Caco-2 (cell line): ENCODE results near the gene JAG1. TPM values are rescaled to one million over a fixed set of nuclear protein-coding genes. Genes with fewer than 3 reads are reported as not detected.
A peak's percentile ranks its signal among the peaks of the same experiment; 100 is the strongest.

Experiments
- BruUV-seq: library from RNA; stranded (reverse); fragments of 400-500 nt; replicated peaks from 2 replicates; lab custom pipeline; 2021; lab: Mats Ljungman, UMichigan
- CTCF ChIA-PET: fragments of 300-600 bp; sonication (Branson Sonifier 250); formaldehyde crosslinking; loops from one replicate; lab custom pipeline; 2022; ENCODE audit warnings: antibody characterized with exemption; lab: Charles Lee
- POLR2A ChIA-PET: fragments of 300-600 bp; sonication (Branson Sonifier 250); formaldehyde crosslinking; loops from one replicate; lab custom pipeline; 2022; ENCODE audit warnings: antibody characterized with exemption; lab: Charles Lee
- DNase-seq, 2 experiments: peaks; one replicate each; pipeline versions ENCODE4 v3.0.0 to v3.0.0-alpha.2; 2020 to 2022
- H3K27me3 ChIP-seq: replicated peaks from 2 replicates; pipeline ENCODE4 v1.6.0; 2011; ENCODE audit warnings: low read length; ENCODE audit not compliant: control insufficient read depth, insufficient read depth
- H3K36me3 ChIP-seq: 2 replicates; pipeline ENCODE4 v1.5.1; 2011; ENCODE audit warnings: low read length; ENCODE audit not compliant: control insufficient read depth, insufficient read depth
- H3K4me1 ChIP-seq: fragments of 250-450 bp; sonication (Bioruptor Pico); 2 replicates; pipeline ENCODE4 v1.5.1; 2020; ENCODE audit warnings: mild to moderate bottlenecking
- H3K4me3 ChIP-seq: 2 replicates; pipeline ENCODE4 v1.5.1; 2011; ENCODE audit warnings: low read depth, mild to moderate bottlenecking, control low read depth, low read length
- H3K9me3 ChIP-seq: fragments of 250-450 bp; sonication (Bioruptor Pico); 2 replicates; pipeline ENCODE4 v1.5.1; 2020; ENCODE audit warnings: mild to moderate bottlenecking, moderate library complexity
- H3K27ac Mint-ChIP-seq: one replicate; pipeline ENCODE4 v1.8.0; 2022; ENCODE audit warnings: mixed read lengths; ENCODE audit not compliant: unreplicated experiment
- H3K27me3 Mint-ChIP-seq: one replicate; pipeline ENCODE4 v1.8.0; 2022; ENCODE audit warnings: mixed read lengths; ENCODE audit not compliant: insufficient read depth, unreplicated experiment
- H3K36me3 Mint-ChIP-seq: one replicate; pipeline ENCODE4 v1.8.0; 2022; ENCODE audit warnings: mild to moderate bottlenecking, mixed read lengths; ENCODE audit not compliant: insufficient read depth, unreplicated experiment
- H3K4me1 Mint-ChIP-seq: one replicate; pipeline ENCODE4 v1.8.0; 2022; ENCODE audit warnings: low read depth, mixed read lengths; ENCODE audit not compliant: unreplicated experiment
- H3K4me3 Mint-ChIP-seq: one replicate; pipeline ENCODE4 v1.8.0; 2022; ENCODE audit warnings: mild to moderate bottlenecking, moderate library complexity, mixed read lengths; ENCODE audit not compliant: unreplicated experiment
- H3K9me3 Mint-ChIP-seq: one replicate; pipeline ENCODE4 v1.8.0; 2022; ENCODE audit warnings: mixed read lengths; ENCODE audit not compliant: unreplicated experiment
- CTCF ChIP-seq, 2 experiments: fragments of 200-600 bp in 1 of 2; IDR thresholded peaks; 1 replicate in 1 of 2; 2 replicates in 1 of 2; pipeline versions ENCODE4 v1.5.1 to v1.8.0; 2011 to 2022; ENCODE audit warnings: antibody characterized with exemption in 1 of 2, control low read depth in 1 of 2, inconsistent platforms in 1 of 2, low read depth in 1 of 2, low read length in 1 of 2, mild to moderate bottlenecking in 1 of 2, moderate library complexity in 1 of 2; ENCODE audit not compliant: insufficient read depth in 1 of 2, severe bottlenecking in 1 of 2, unreplicated experiment in 1 of 2
- intact Hi-C: fragments of 100-400 bp; cut with micrococcal nuclease; formaldehyde crosslinking; loops from one replicate; pipeline ENCODE4 v1.10.0; 2022; ENCODE audit not compliant: unreplicated experiment
- total RNA-seq: library from RNA; stranded (reverse); gene quantifications from 2 replicates; pipeline ENCODE4 v1.2.3, GENCODE V29; 2022

The JAG1 gene
- total RNA-seq, 1 experiment from 2014 or later = 69.8 TPM

- H3K4me3 Mint-ChIP-seq = no peak overlapping the region
- POLR2A ChIA-PET = interaction anchor here (0.6 kb wide), 1 partner anchor 981 kb away, joined by 7 read pairs; no protein-coding TSS in a partner anchor
Measured at GRCh38 chr20:10667560-10668167, 6.1 kb downstream of the JAG1 start.

GRCh38 chr20:10667077-10667401 lies 6.8 kb downstream of the JAG1 start:
- H3K4me1 Mint-ChIP-seq = peaks cover 51% of the 10 kb centered on the region
- CTCF ChIA-PET = no interaction called here
- H3K27ac Mint-ChIP-seq = no peak overlapping the region
- H3K9me3 Mint-ChIP-seq = no peaks in the 10 kb centered on the region
- POLR2A ChIA-PET = no interaction called here
- Histone ChIP-seq H3K4me3 (no peak overlapping the region), H3K27me3 (no peaks in the 10 kb centered on the region), H3K9me3 (no peaks in the 10 kb centered on the region), H3K4me1 (peaks cover 44% of the 10 kb centered on the region), H3K36me3 (peaks cover 4% of the 10 kb centered on the region; the same call in 1 of the 2 replicates)
- no peak overlapping the region for H3K4me3 Mint-ChIP-seq
- no peaks in the 10 kb centered on the region for H3K27me3 Mint-ChIP-seq
- DNase-seq = no peak
- no peak for TF ChIP-seq CTCF (IDR thresholded peaks at IDR 0.05; ENCODE audit: insufficient read depth in 1 of 2, low read depth in 1 of 2, low read length in 1 of 2, severe bottlenecking in 1 of 2, unreplicated experiment in 1 of 2)
- intact Hi-C loops = no loop called here
- no TSS peak for BruUV-seq
- peaks cover 94% of the 10 kb centered on the region for H3K36me3 Mint-ChIP-seq

More at GRCh38 chr20:10667560-10668167, 6.1 kb downstream of the JAG1 start:
- Mint-ChIP-seq H3K27ac (no peak overlapping the region), H3K36me3 (peaks cover 94% of the 10 kb centered on the region), H3K9me3 (no peaks in the 10 kb centered on the region), H3K27me3 (no peaks in the 10 kb centered on the region), H3K4me1 (peaks cover 49% of the 10 kb centered on the region)
- DNase-seq = no peak
- CTCF ChIA-PET = no interaction called here
- Histone ChIP-seq H3K9me3 (no peaks in the 10 kb centered on the region), H3K36me3 (peaks cover 4% of the 10 kb centered on the region; the same call in 1 of the 2 replicates), H3K4me3 (no peak overlapping the region), H3K27me3 (no peaks in the 10 kb centered on the region), H3K4me1 (peaks cover 44% of the 10 kb centered on the region)
- intact Hi-C loops = no loop called here
- no peak for TF ChIP-seq CTCF (IDR thresholded peaks at IDR 0.05; ENCODE audit: insufficient read depth in 1 of 2, low read depth in 1 of 2, low read length in 1 of 2, severe bottlenecking in 1 of 2, unreplicated experiment in 1 of 2)
- no TSS peak for BruUV-seq

GRCh38 chr20:10666221-10667076 lies 7.3 kb downstream of the JAG1 start:
- Histone ChIP-seq H3K27me3 (no peaks in the 10 kb centered on the region), H3K9me3 (no peaks in the 10 kb centered on the region), H3K4me1 (peaks cover 46% of the 10 kb centered on the region), H3K4me3 (no peak overlapping the region), H3K36me3 (peaks cover 6% of the 10 kb centered on the region)
- peaks cover 56% of the 10 kb centered on the region for H3K4me1 Mint-ChIP-seq
- ChIA-PET CTCF (no interaction called here), POLR2A (no interaction called here)
- H3K36me3 Mint-ChIP-seq = peaks cover 94% of the 10 kb centered on the region
- no peaks in the 10 kb centered on the region for H3K9me3 Mint-ChIP-seq
- no TSS peak for BruUV-seq
- no peak for DNase-seq
- no peak overlapping the region for H3K4me3 Mint-ChIP-seq
- no peak for TF ChIP-seq CTCF (IDR thresholded peaks at IDR 0.05; ENCODE audit: insufficient read depth in 1 of 2, low read depth in 1 of 2, low read length in 1 of 2, severe bottlenecking in 1 of 2, unreplicated experiment in 1 of 2)
- no peaks in the 10 kb centered on the region for H3K27me3 Mint-ChIP-seq
- peak overlapping the region; percentile 69 for H3K27ac Mint-ChIP-seq
- intact Hi-C loops = no loop called here
